CD4-positive, alpha-beta T cell treated with Interleukin-12 subunit alpha and Interleukin-12 subunit beta, for 1 hour (primary cell): Measurements from ENCODE around the gene DLG3.
A peak's percentile ranks its signal among the peaks of the same experiment; 100 is the strongest.

Experiments used
- DNase-seq: peaks from one replicate; pipeline ENCODE4 v3.0.0-alpha.2; 2020

The DLG3 gene

DNA sequence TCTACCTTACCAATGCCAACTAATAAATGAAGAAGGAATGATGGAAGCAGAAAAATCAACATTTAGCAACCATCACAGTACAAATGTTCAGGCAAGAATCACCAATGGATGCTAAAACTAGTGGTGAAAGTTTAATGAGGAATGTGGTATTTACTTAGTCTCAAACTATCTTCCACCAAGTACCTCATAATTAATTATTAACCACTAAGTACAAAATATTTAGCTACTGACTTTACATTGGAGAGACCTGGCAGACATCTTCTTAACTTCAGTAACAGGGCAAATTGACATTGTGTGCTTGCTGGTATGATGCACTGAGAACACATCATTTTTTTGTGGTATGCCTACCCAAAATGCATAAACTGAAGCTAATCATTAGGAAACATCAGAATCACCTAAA is 82.4 kb downstream of the DLG3 start:
- DNase-seq: no peak

DNA sequence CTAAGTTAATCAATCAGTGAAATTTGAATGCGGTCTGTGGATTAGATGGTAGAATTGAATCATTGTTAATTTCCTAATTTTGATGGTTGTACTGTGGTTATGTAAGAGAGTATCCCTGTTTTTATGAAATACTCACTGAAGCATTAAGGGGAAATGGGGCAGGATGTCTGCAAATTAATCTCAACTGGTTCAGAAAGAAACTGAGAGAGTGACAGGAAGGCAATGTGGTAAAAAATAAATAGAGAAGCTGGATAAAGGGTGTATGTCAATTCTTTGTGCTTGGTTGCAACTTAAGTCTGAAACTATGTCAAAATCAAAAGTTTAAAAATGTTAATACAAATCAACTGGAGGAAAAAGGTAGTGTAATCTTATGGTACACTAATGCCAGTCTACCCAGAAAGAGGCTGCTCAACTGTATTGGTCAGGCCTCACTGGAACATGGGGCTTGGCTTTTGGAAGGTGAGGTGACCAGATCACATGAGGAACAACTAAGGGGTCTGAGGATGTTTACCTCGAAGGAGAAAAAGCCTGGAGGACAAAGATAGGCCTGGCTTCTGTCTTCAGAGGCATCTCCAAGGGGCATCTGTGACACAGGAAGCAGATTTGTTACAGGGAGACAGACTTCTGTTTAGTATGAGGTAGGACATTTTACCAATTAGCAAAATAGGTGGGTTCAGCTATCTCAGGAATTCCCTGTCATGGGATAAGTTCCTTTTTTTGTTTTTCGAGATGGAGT is 83.1 kb downstream of the DLG3 start:
- no peak for DNase-seq

DNA sequence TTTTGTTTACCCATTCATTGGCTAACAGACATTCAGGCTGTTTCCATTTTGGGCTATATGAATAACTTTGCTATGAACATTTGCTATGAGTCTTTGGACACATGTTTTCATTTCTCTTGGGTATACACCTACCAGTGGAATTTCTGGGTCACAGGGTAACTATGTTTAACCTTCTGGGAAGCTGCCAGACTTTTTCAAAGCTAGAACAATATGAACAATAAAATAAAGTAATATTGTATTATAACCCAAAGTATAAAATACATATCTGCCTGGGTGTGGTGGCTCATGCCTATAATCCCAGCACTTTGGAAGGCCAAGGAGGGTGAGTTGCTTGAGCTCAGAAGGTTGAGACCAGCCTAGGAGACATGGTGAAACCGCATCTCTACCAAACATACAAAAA is 90.6 kb downstream of the DLG3 start:
- DNase-seq: no peak

DNA sequence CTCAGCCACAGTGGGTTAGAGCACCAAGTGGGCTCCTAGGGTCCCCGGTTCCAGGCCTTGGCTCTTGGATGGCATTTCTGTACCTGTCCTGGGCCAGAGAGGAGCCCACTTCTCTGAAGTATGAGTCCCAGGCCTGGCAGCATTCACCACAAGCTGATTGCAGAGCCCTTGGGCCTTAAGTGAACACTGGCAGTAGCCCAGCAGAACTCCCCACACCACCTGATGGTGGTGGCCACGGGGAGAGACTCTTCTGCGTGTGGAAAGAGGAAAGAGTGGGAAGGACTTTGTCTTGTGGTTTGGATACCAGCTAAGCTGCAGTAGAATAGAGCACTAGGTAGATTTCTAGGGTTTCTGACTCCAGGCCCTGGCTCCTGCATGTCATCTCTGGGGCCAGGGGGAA is 104.8 kb downstream of the DLG3 start:
- DNase-seq: no peak

DNA sequence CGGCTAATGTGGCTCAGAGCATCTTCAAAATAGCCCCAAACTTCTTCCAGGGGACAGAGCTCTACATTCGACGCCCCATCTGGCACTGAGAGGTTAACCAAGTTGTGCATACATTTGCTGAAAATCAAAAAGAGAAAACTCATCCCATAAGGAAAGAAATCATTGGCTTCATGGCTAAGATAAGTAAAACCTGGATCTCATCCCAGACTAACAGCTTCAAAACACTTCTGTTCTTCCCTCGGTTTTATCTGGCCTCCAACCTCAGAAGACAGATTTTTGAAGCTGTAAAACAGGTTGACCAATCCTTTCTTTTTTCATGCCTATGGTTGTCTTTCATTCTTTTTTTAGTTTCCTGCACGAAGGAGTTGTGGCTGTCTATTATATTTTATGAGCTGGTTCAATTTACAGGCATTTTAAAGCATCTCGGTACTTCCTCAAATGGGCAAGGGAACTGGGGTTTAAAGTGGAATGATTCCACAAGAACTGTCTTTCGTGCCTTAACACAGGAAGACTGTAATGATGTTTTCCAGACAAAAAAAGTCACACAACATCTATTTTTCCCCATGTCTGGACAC is 107.6 kb downstream of the DLG3 start:
- DNase-seq: no peak

DNA sequence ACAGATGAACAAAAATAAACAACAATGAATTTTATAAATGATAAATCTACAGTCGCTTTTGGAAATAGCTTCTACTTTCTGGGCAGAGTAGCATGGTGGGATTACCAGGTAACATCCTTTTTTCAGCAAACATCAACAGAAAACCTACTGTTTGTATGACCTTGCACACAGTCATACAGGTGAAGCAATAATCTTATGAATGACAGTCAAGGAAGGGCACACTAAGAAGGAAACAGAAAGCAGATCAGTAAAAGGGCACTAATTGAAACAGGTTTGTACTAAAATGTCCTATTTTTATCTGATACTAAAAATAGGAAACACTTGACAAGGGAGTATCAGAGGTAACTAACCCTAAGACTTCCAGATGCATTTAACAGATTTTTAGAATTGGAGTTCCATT is 108.9 kb downstream of the DLG3 start:
- DNase-seq: no peak

DNA sequence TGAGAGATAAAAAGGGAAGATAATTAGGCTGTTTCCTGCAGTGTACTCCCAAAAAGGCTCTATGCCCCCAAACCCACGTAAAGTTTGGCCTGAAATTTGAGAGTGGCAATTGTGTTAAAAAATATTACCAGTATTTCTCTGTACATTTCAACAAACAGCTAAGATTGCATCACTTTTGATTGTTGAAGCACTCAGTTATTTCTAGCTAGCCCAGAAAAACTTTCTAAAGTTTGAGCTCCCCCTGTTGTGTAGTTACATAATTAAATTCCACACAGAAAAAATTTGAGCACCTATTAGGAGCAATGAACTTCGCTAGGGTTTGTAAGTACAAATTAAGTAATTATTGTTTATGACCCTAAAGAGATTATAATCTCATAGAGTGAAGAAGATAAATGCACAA is 109.4 kb downstream of the DLG3 start:
- DNase-seq: peak; percentile 1

DNA sequence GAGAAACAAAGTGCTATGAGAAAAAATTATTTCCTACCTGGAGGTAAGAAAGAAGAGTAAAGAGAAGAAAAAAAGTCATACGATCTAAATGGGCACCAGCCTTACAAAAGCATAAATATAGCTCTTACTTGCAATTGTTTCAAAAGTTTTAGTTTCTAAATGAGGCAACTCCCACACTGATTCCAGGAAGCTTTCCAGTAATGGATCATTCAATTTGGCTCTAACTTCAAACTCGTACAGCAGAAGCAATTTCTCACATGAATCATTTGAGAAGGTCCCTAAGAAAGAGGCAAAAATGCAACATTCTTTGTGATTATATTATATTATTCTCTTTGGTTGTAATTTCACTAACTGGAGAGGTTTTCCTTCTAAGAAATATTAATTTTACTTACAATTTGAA is 109.9 kb downstream of the DLG3 start:
- no peak for DNase-seq

DNA sequence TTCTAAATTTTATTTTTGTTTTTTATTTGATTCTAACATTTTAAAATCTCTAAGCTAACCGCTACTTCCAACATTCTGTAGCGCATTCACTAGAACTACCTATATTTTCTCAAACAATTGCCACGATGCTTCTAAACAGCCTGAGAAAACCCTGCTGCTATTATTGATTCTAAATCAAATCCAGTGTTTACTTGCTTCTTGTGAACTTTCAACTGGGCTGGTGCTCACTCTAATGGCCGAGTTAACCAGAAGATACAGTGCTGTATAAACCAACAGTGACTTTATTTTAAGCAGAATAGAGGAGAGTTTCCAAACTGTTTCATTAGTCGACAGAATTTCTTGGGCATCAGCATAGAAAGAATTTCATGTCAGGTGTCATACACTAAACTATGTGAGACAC is 110.3 kb downstream of the DLG3 start:
- DNase-seq: no peak
